Activated CD4-positive, alpha-beta T cell treated with anti-CD3 and anti-CD28 coated beads, Interleukin-2, Interleukin-6, amounts not matched to agents 100 ng/mL and 50 ng/mL, durations not matched to agents 16 hours and 8 hours (primary cell): Measurements from ENCODE around the gene DMBX1.

Source experiments
- DNase-seq: peaks from one replicate; pipeline ENCODE4 v3.0.0-alpha.2; 2020

DMBX1 gene

GRCh38 chr1:46489638-46490405, at the start of gene DMBX1:
Gene DMBX1, plus strand, starts transcription at chr1:46489836. Its CDS starts 17,175 bp downstream, at chr1:46507011.
- DNase-seq: peak; percentile 70

DNA sequence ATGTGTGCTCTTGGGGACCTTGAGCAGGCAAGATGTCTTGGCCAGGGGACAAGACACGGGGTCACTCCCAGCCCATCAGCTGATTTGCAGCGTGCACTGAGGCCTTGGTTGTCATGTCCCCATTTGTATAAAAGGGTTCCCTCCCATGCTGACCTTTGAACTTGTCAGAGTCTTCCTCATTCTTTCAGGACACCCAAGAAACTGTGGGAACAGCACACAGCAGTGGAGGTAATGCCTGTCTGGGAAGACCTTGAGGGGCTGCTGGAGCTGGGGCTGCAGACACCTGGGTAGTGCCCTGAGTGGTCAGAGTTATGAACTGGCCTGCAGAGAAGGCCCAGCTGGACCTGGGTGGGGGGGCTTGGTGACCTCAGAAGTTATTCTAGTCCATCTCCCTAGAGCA, 49.2 kb upstream of the DMBX1 start:
- no peak for DNase-seq

- DNase-seq: peak; percentile 81
Observed at GRCh38 chr1:46442317-46443161, 47.1 kb upstream of the DMBX1 start.

DNA sequence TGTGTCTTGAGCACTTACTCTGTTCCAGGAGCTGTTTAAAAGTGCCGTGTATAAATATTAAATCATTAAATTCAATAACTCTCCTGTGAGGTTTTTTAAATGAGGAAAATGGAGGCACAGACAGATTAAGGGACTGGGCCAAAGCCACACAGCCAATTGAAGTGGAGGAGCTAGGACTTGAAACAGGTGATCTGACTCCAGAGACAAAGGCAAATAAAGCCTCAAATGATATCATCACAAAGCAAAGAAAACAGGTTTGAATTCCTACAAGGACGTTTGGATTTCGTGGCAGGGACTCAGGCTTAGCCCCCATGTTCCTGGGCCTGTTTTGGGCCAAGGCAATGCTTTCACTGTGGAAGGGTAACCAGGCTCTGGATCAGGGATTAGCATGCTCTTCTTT, 45.2 kb upstream of the DMBX1 start:
- DNase-seq: no peak

- no peak for DNase-seq
Observed at GRCh38 chr1:46445773-46446256, 43.8 kb upstream of the DMBX1 start.

DNA sequence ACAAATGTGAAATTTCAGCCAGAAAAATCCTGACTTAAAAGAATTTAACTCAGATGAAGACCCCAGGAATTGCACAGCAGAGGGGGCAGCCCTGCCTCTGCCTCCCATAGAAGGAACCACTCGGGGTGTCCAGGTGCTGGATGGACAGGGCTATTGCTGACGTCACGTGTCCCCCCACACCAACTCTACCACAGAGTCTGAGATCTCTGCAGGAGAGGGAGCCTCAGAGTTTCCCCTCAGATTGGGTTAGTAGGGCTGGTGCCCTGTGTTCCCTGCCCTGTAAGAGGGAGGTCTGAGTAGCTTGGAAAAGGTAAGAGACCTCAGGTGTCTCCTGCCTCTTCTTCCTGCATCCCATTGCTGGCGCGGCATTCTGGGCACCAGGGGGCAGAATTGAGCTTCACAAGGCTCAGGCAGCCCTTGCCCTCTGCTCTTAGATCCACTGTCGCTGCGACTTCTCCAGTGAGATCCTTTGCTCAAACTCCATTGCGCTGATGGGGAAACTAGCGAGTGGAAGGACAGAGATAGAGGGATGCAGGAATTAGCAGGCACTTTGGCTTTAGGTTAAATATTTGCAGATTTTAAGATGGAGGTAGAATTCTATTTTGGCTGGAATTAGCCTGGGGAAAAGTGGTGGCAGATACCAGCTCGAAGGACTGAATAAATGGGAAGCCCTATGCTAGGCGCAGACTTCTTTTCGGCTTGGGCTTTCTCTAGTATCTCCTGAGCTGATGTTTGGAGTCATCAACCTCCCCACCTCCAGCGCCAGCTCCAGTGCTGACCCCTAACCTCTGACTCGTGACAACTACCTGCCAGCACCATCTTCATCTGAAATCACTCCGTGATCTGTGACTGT, 42.8 kb upstream of the DMBX1 start:
- peak; percentile 86 for DNase-seq

- no peak for DNase-seq
Observed at GRCh38 chr1:46447499-46448108, 42.0 kb upstream of the DMBX1 start.

GRCh38 chr1:46448109-46448911, 41.3 kb upstream of the DMBX1 start:
- DNase-seq: no peak

DNA sequence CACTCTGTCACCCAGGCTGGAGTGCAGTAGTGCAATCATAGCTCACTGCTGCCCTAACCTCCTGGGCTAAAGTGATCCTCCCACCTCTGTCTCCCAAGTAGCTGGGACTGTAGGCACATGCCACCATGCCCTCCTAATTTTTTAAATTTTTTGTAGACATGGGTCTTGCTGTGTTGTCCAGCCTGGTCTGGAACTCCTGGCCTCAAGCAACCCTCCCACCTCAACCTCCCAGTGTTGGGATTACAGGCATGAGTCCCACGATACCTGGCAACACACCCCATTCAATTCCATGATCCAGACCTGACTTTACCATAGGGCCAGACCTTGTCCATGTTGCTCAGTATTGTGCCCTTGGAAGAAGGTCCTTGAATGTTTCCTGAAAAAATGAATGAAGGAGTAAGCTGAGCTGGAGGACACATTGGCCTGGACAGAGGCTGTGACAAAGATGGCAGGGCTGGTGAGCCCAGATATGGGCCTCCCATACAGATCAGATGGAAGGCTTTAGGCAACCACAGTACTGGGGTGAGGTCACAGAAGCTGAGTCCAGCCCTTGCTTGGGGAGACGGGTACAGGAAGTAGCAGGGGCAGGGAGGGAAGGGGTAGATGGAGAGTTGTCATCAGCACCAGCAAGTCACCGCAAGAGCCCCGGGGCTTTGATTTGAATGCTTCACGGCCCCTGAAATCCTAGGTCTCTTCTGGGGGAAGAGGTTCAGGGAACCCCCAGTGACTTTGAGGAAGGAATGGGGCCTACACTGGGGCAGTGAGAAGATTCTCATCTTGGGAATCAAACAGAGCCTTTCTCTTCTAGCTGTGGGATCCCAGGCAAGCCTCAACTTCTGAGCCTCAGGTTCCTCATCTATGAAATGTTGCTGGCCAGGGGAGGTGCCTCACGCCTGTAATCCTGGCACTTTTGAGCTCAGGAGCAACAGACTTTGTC, 40.1 kb upstream of the DMBX1 start:
- no peak for DNase-seq

GRCh38 chr1:46450160-46450517, 39.5 kb upstream of the DMBX1 start:
- no peak for DNase-seq

DNA sequence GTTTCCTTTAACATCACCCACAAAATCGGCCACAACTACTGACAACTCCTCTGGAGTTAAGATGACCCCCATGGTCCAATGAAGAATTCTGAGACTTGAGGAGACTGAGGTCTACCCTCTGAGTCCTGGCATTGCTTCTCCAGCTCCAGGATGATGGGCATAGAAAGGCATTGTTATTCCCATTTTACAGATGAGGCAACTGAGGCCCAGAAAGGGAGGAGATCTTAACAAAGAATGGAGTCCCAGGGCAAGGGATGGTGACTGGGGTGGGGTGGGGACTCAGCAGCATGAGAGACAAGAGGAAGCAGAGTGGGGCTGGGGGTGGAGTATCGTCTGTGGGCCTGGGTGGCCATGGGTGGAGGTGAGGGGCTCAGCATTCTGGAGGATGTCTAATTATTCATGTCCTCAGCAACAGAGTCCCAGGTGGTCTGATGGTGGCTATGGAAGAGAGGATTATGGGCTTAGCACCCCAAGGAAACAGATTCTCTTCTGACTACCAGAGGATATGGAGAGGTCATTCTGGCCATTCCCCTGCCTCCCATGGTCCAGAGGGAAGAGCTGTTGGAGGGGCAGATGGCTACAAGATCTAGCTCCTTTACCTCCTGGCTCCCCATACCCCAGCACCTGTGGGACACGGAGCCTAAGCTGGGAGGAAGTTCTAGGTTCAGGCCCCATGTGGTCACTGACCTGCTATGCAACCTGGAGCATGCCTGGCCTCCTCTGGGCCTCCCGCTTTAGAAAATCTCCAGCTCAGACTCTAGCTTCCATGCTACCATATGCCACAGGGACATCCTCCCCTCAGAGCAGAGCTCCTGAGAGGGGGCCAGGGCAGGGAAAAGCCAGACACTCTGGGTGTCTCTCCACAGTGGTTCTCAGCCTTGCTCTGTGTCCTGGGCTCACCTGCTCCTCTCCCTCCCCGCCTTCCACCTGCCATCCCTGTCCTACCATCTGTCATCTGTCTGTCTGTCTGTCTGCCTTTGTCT, 37.4 kb upstream of the DMBX1 start:
- DNase-seq: no peak

GRCh38 chr1:46452931-46453325, 36.7 kb upstream of the DMBX1 start:
- DNase-seq: no peak

- DNase-seq: no peak
Observed at GRCh38 chr1:46453449-46453848, 36.2 kb upstream of the DMBX1 start.

DNA sequence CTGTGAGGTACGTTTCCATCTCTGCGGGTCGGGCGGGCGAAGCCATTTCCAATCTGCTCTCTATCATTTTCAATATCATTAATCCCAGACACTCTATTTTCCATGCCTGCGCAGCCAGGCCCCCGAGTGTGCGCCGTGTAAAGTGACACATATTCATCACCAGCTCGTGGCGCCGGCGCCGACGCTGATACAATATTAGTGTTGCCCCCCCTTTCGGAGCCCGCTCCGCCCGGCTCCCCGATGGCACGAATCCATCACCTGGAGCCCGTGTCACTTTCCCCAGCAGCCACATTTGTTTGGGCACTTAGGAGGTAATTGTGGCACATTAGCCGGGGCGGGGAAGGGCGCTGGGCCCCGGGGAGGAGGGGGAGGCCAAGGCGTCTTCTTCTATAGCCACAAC, 33.7 kb upstream of the DMBX1 start:
- no peak for DNase-seq

GRCh38 chr1:46456411-46456963, 33.1 kb upstream of the DMBX1 start:
- no peak for DNase-seq

GRCh38 chr1:46457178-46457577, 32.5 kb upstream of the DMBX1 start:
- no peak for DNase-seq

DNA sequence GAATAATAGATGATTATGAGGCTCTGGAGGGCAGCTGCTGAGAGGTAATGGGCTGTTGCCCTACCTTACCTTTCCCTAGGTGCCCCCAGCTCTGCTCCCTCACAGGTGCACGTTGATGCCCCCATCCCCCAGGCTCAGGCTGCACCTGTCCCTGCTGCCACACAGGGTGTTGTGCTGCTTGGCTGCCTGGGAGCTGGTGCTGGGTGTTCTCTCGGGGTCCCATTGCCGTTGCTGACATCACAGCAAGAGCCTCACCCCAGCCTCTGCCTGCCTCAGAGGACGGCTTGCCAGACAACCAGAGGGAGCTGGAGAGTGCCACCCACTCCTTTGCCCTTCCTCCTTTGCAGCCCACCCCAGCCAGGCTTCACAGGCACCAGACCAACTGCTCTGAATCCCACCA, 31.4 kb upstream of the DMBX1 start:
- DNase-seq: no peak

- no peak for DNase-seq
Observed at GRCh38 chr1:46458846-46459245, 30.8 kb upstream of the DMBX1 start.

- DNase-seq: no peak
Observed at GRCh38 chr1:46459315-46459714, 30.3 kb upstream of the DMBX1 start.
